ENCODE measurements around the gene RERG.

DNA sequence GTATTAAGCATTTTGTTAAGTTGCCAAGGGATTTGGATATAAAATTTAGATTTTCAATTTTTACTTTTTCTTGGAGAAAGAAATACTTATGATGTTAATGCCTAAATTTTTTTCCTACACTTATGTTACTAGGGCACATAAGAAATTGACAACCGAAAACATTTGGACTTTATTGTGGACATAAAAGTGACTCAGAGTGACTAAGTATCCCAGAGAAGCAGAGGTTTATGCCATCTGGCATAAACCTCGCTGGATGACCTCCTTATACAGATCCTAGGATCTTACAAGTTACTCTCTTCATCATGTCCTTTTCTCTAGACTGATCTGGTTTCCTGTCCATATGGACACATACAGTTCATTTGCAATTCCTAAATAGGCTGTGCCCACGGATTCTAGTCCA lies 89.8 kb downstream of the RERG start:
- no peak for TF ChIP-seq EZH2 (IDR thresholded peaks at IDR 0.05; ENCODE audit: insufficient read depth, low read length)
- TF ChIP-seq, protein P1, sequence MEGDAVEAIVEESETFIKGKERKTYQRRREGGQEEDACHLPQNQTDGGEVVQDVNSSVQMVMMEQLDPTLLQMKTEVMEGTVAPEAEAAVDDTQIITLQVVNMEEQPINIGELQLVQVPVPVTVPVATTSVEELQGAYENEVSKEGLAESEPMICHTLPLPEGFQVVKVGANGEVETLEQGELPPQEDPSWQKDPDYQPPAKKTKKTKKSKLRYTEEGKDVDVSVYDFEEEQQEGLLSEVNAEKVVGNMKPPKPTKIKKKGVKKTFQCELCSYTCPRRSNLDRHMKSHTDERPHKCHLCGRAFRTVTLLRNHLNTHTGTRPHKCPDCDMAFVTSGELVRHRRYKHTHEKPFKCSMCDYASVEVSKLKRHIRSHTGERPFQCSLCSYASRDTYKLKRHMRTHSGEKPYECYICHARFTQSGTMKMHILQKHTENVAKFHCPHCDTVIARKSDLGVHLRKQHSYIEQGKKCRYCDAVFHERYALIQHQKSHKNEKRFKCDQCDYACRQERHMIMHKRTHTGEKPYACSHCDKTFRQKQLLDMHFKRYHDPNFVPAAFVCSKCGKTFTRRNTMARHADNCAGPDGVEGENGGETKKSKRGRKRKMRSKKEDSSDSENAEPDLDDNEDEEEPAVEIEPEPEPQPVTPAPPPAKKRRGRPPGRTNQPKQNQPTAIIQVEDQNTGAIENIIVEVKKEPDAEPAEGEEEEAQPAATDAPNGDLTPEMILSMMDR (IDR thresholded peaks at IDR 0.05; ENCODE audit: insufficient read depth, low read depth, low read length): no peak

All from astrocyte (in vitro differentiated cells and primary cell).